PC-9 (cell line): ENCODE measurements around the gene HTR3A.

ENCODE experiments used
- CTCF ChIP-seq: fragments of 200-600 bp; sonication (generic); conservative IDR thresholded peaks from 2 replicates; pipeline ENCODE4 v1.6.1; 2017; ENCODE audit warnings: mixed run types, antibody characterized with exemption, mild to moderate bottlenecking, moderate library complexity
- EZH2 ChIP-seq: fragments of 200-600 bp; sonication (generic); IDR thresholded peaks from 2 replicates; pipeline ENCODE4 v1.8.0; 2017; ENCODE audit warnings: antibody characterized with exemption, low read depth

DNA sequence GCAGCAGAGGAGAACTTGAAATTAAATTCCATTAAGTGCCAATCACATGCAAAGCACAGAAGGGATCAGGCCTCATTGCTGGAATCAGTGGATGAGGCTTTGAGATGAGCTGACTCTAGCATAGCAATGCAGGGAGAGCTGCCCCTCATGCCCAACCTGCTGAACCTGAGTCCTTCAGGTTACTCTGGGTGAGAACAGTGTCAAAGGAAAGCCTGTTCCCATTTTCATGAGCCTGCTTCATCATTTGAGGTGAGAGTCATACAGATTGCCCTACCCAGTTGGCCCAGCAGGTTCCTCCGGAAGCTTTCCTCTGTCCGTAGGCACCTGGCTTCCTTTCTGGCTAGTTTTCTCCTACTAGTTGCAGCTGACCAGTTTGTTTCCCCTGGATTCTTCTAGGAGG lies 58.7 kb downstream of the HTR3A start:
- no peak for TF ChIP-seq CTCF
- TF ChIP-seq EZH2 = no peak
